A673 (cell line): ENCODE data around the gene MBD5. TPM values are rescaled to one million over a fixed set of nuclear protein-coding genes. Genes with fewer than 3 reads are reported as not detected.

Experiments used
- BruUV-seq: library from RNA; stranded (reverse); fragments of 400-500 nt; replicated peaks from 2 replicates; lab custom pipeline; 2021; lab: Mats Ljungman, UMichigan
- CTCF ChIA-PET: fragments of 300-600 bp; sonication (Branson Sonifier 250); formaldehyde crosslinking; loops from one replicate; lab custom pipeline; 2022; ENCODE audit warnings: antibody characterized with exemption; lab: Charles Lee
- POLR2A ChIA-PET: fragments of 300-600 bp; sonication (Branson Sonifier 250); formaldehyde crosslinking; loops from one replicate; lab custom pipeline; 2022; ENCODE audit warnings: antibody characterized with exemption; ENCODE audit not compliant: low non-redundant PET; lab: Charles Lee
- DNase-seq: peaks from one replicate; pipeline ENCODE4 v3.0.0-alpha.2; 2015; ENCODE audit warnings: low spot score
- H3K27ac ChIP-seq: fragments of 200-600 bp; sonication (generic); 2 replicates; pipeline ENCODE4 v1.5.1; 2016; ENCODE audit warnings: mixed run types, low read depth, mild to moderate bottlenecking, mixed read lengths, antibody characterized with exemption, low read length; ENCODE audit not compliant: poor library complexity, severe bottlenecking
- H3K27me3 ChIP-seq: fragments of 200-600 bp; sonication (generic); replicated peaks from 2 replicates; pipeline ENCODE4 v1.6.1; 2017; ENCODE audit warnings: mixed run types, low read depth, mild to moderate bottlenecking, mixed read lengths, antibody characterized with exemption, low read length; ENCODE audit not compliant: insufficient read depth, poor library complexity
- H3K36me3 ChIP-seq: fragments of 200-600 bp; sonication (generic); 2 replicates; pipeline ENCODE4 v1.6.1; 2016; ENCODE audit warnings: mixed run types, mild to moderate bottlenecking, mixed read lengths, antibody characterized with exemption, low read length; ENCODE audit not compliant: insufficient read depth, poor library complexity, severe bottlenecking
- H3K4me1 ChIP-seq: fragments of 200-600 bp; sonication (generic); 2 replicates; pipeline ENCODE4 v1.6.1; 2017; ENCODE audit warnings: mixed run types, mild to moderate bottlenecking, mixed read lengths, antibody characterized with exemption, low read length; ENCODE audit not compliant: insufficient read depth, poor library complexity, severe bottlenecking
- H3K4me3 ChIP-seq: fragments of 200-600 bp; sonication (generic); 2 replicates; pipeline ENCODE4 v1.5.1; 2016; ENCODE audit warnings: low read depth, mixed run types, mild to moderate bottlenecking, mixed read lengths, low read length; ENCODE audit not compliant: poor library complexity, severe bottlenecking
- H3K9me3 ChIP-seq: fragments of 200-600 bp; sonication (generic); 2 replicates; pipeline ENCODE4 v1.6.1; 2016; ENCODE audit warnings: mixed run types, low read depth, mild to moderate bottlenecking, mixed read lengths, antibody characterized with exemption, low read length; ENCODE audit not compliant: poor library complexity, severe bottlenecking
- CTCF ChIP-seq: fragments of 300-800, 200-600 bp; sonication (generic); conservative IDR thresholded peaks from 2 replicates; pipeline ENCODE4 v1.5.1; 2017; ENCODE audit warnings: low read depth, mild to moderate bottlenecking, antibody characterized with exemption, low read length, moderate library complexity, mixed read lengths
- EZH2 ChIP-seq: fragments of 200-600 bp; sonication (generic); IDR thresholded peaks from 2 replicates; pipeline ENCODE4 v1.6.1; 2017; ENCODE audit warnings: borderline replicate concordance, low read depth, mild to moderate bottlenecking, mixed read lengths, antibody characterized with exemption, low read length; ENCODE audit not compliant: poor library complexity, severe bottlenecking
- intact Hi-C: fragments of 100-400 bp; cut with micrococcal nuclease; formaldehyde crosslinking; loops from one replicate; pipeline ENCODE4 v1.10.0; 2022; ENCODE audit not compliant: unreplicated experiment
- total RNA-seq: library from RNA; stranded (reverse); gene quantifications from 2 replicates; pipeline ENCODE4 v1.2.3, GENCODE V29; 2021

MBD5 gene
- total RNA-seq, 1 experiment from 2014 or later = 32.4 TPM

DNA sequence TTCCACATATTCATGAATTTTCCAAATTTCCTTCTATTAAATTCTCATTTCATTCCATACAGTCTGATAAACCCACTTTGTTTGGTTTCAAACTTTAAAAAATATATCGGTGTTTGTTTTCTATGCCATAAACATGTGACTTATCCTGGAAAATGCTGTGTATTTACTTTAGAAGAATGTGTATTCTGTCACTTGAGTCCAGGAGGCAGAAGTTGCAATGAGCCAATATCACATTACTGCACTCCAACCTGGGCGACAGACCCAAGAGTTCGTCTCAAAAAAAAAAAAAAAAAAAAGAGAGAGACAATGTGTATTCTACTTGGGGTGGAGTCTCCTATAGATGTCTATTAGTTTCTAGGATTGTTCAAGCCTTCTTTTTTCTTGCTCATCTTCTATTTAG, 31.8 kb downstream of the MBD5 start:
- CTCF ChIA-PET = no interaction called here
- H3K36me3 ChIP-seq = no peaks in the 10 kb centered on the region
- intact Hi-C loops = no loop called here
- no peak for DNase-seq
- no peak for TF ChIP-seq CTCF
- TF ChIP-seq EZH2 = no peak
- POLR2A ChIA-PET = no interaction called here
- no peak overlapping the region for H3K4me3 ChIP-seq
- H3K27me3 ChIP-seq = no peaks in the 10 kb centered on the region
- no peaks in the 10 kb centered on the region for H3K4me1 ChIP-seq
- H3K27ac ChIP-seq = no peak overlapping the region
- no TSS peak for BruUV-seq
- H3K9me3 ChIP-seq = no peaks in the 10 kb centered on the region

GRCh38 chr2:148058641-148059040, 37.8 kb downstream of the MBD5 start:
- POLR2A ChIA-PET = no interaction called here
- CTCF ChIA-PET = no interaction called here

GRCh38 chr2:148063633-148064032, 42.7 kb downstream of the MBD5 start:
- TF ChIP-seq EZH2 (no peak), CTCF (no peak)
- BruUV-seq = no TSS peak
- ChIA-PET POLR2A (no interaction called here), CTCF (no interaction called here)
- no peaks in the 10 kb centered on the region for H3K9me3 ChIP-seq
- intact Hi-C loops = no loop called here
- no peak for DNase-seq
- H3K27me3 ChIP-seq = no peaks in the 10 kb centered on the region
- H3K27ac ChIP-seq = no peak overlapping the region
- peaks cover 4% of the 10 kb centered on the region for H3K4me1 ChIP-seq
- H3K36me3 ChIP-seq = no peaks in the 10 kb centered on the region
- H3K4me3 ChIP-seq = no peak overlapping the region

More at GRCh38 chr2:148058641-148059040, 37.8 kb downstream of the MBD5 start:
- Histone ChIP-seq H3K27ac (no peak overlapping the region), H3K4me1 (peaks cover 10% of the 10 kb centered on the region), H3K36me3 (no peaks in the 10 kb centered on the region), H3K27me3 (no peaks in the 10 kb centered on the region), H3K9me3 (no peaks in the 10 kb centered on the region), H3K4me3 (no peak overlapping the region)
- peak; percentile 27 for DNase-seq
- BruUV-seq = no TSS peak
- TF ChIP-seq EZH2 = no peak
- no peak for TF ChIP-seq CTCF
- intact Hi-C loops = no loop called here
